Keratinocyte (primary cell): ENCODE measurements around the gene NLGN1. TPM values are rescaled to one million over a fixed set of nuclear protein-coding genes. Genes with fewer than 3 reads are reported as not detected.

Experiments
- DNase-seq: peaks from one replicate; pipeline ENCODE4 v3.0.0-alpha.2; 2011; ENCODE audit warnings: low read depth, missing footprints, low spot score
- FAIRE-seq: peaks from 2 replicates; lab custom pipeline; 2011; peaks lifted over from hg19 to GRCh38; lab: Jason Lieb, UNC
- H2AFZ ChIP-seq: 2 replicates; pipeline ENCODE4 v1.6.0; 2012; ENCODE audit warnings: low read length, control low read depth, inconsistent platforms; ENCODE audit not compliant: control insufficient read depth
- H3K27ac ChIP-seq: 2 replicates; pipeline ENCODE4 v1.5.1; 2011; ENCODE audit warnings: low read length; ENCODE audit not compliant: control insufficient read depth, insufficient read depth
- H3K27me3 ChIP-seq: 3 replicates; pipeline ENCODE4 v1.6.0; 2011; ENCODE audit warnings: low read length; ENCODE audit not compliant: control insufficient read depth, insufficient read depth; ENCODE audit errors: extremely low read depth
- H3K36me3 ChIP-seq, 2 experiments: 2 replicates in 1 of 2; 3 replicates in 1 of 2; pipeline ENCODE4 v1.5.1; 2011; ENCODE audit warnings: low read length in 2 of 2, mild to moderate bottlenecking in 1 of 2; ENCODE audit not compliant: control insufficient read depth in 2 of 2, insufficient read depth in 2 of 2; ENCODE audit errors: extremely low read depth in 1 of 2
- H3K4me1 ChIP-seq: 3 replicates; pipeline ENCODE4 v1.5.1; 2011; ENCODE audit warnings: low read length; ENCODE audit not compliant: control insufficient read depth, insufficient read depth; ENCODE audit errors: extremely low read depth
- H3K4me2 ChIP-seq: 3 replicates; pipeline ENCODE4 v1.6.0; 2011; ENCODE audit warnings: low read depth, low read length; ENCODE audit not compliant: control insufficient read depth, insufficient read depth; ENCODE audit errors: extremely low read depth
- H3K4me3 ChIP-seq, 3 experiments: fragments of 200-600 bp in 1 of 3; sonication (generic) in 1 of 3; 2 replicates in 2 of 3; 3 replicates in 1 of 3; pipeline ENCODE4 v1.5.1; 2011 to 2016; ENCODE audit warnings: low read length in 3 of 3, mild to moderate bottlenecking in 3 of 3, control low read depth in 2 of 3, inconsistent platforms in 1 of 3, low read depth in 1 of 3, mixed read lengths in 1 of 3, mixed run types in 1 of 3, moderate library complexity in 1 of 3; ENCODE audit not compliant: control insufficient read depth in 2 of 3, insufficient read depth in 2 of 3; ENCODE audit errors: extremely low read depth in 1 of 3
- H3K79me2 ChIP-seq: 2 replicates; pipeline ENCODE4 v1.6.0; 2012; ENCODE audit warnings: low read length; ENCODE audit not compliant: control insufficient read depth, insufficient read depth
- H3K9ac ChIP-seq: 3 replicates; pipeline ENCODE4 v1.6.0; 2011; ENCODE audit warnings: low read length; ENCODE audit not compliant: control insufficient read depth, insufficient read depth; ENCODE audit errors: extremely low read depth
- H3K9me1 ChIP-seq: 3 replicates; pipeline ENCODE4 v1.6.0; 2011; ENCODE audit warnings: low read length; ENCODE audit not compliant: control insufficient read depth, insufficient read depth; ENCODE audit errors: extremely low read depth
- H3K9me3 ChIP-seq: 2 replicates; pipeline ENCODE4 v1.5.1; 2012; ENCODE audit warnings: low read depth, low read length; ENCODE audit not compliant: control insufficient read depth
- H4K20me1 ChIP-seq: 3 replicates; pipeline ENCODE4 v1.6.0; 2011; ENCODE audit warnings: low read length; ENCODE audit not compliant: control insufficient read depth, insufficient read depth; ENCODE audit errors: extremely low read depth
- EZH2 ChIP-seq: IDR thresholded peaks from one replicate; pipeline ENCODE4 v1.6.1; 2012; ENCODE audit warnings: inconsistent platforms, mild to moderate bottlenecking, low read length, moderate library complexity
- dilution Hi-C: fragments of 300-500 bp; cut with MboI; formaldehyde crosslinking; loops from one replicate; pipeline ENCODE4 v1.7.0; 2020; ENCODE audit warnings: low sequenced_read_pairs; ENCODE audit not compliant: extremely low pct_ligation_motif_present
- polyA plus RNA-seq, 5 experiments: library from polyadenylated mRNA; depleted of rRNA in 3 of 5; stranded (reverse) in 3 of 5; stranded (forward) in 1 of 5; unstranded in 1 of 5; fragments of >200 nt; gene quantifications; 1 replicate in 1 of 5; 2 replicates in 3 of 5; 3 replicates in 1 of 5; pipeline versions ENCODE4 v1.2.1 to v1.2.3, GENCODE V29; 2011 to 2012; ENCODE audit warnings: missing spikeins in 2 of 5, low read depth in 1 of 5, low replicate concordance in 1 of 5
- TF ChIP-seq, protein P1 (sequence below), 3 experiments: IDR thresholded peaks in 1 of 3; conservative IDR thresholded peaks in 1 of 3; optimal IDR thresholded peaks in 1 of 3; 2 replicates in 2 of 3; 3 replicates in 1 of 3; pipeline versions ENCODE3 to v1.5.1; 2011; ENCODE audit warnings: low read length in 3 of 3, mild to moderate bottlenecking in 3 of 3, moderate library complexity in 2 of 3, control low read depth in 1 of 3, inconsistent platforms in 1 of 3; ENCODE audit not compliant: insufficient read depth in 2 of 3; ENCODE audit errors: extremely low read depth in 1 of 3

The NLGN1 gene
- polyA plus RNA-seq, 1 donor (not counting 4 experiments of a cell fraction or from before 2014, with no cell fraction given): not detected

DNA sequence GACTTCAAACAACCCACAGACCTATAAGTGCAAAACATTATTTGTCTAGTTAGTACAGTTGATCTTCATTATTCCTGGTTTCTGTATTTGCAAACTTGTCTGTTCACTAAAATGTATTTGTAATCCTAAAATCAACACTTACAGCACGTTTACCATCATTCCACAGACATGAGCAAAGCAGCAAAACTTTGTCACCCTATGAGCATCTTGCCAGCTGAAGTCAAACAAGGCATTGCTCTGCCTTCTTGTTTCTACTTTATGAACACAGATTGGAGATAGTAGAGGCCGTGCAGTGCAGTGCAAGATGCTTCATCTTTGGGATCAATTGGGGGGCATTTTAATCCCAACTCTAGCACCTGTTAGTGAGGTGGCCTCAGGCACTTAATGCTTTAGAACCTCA is 202.1 kb downstream of the NLGN1 start:
- FAIRE-seq (no peak), DNase-seq (no peak)
- H3K79me2 ChIP-seq: no peaks in the 10 kb centered on the region
- no peaks in the 10 kb centered on the region for H3K9me1 ChIP-seq
- no peaks in the 10 kb centered on the region for H4K20me1 ChIP-seq
- no peak overlapping the region for H3K27ac ChIP-seq
- H3K9ac ChIP-seq: no peak overlapping the region
- no peak overlapping the region for H2AFZ ChIP-seq
- H3K9me3 ChIP-seq: no peaks in the 10 kb centered on the region
- dilution Hi-C loops: no loop called here
- H3K4me2 ChIP-seq: no peak overlapping the region
- H3K36me3 ChIP-seq: no peaks in the 10 kb centered on the region
- H3K27me3 ChIP-seq: no peaks in the 10 kb centered on the region
- H3K4me3 ChIP-seq: no peak overlapping the region
- no peaks in the 10 kb centered on the region for H3K4me1 ChIP-seq
- no peak for TF ChIP-seq EZH2
- TF ChIP-seq, protein P1, sequence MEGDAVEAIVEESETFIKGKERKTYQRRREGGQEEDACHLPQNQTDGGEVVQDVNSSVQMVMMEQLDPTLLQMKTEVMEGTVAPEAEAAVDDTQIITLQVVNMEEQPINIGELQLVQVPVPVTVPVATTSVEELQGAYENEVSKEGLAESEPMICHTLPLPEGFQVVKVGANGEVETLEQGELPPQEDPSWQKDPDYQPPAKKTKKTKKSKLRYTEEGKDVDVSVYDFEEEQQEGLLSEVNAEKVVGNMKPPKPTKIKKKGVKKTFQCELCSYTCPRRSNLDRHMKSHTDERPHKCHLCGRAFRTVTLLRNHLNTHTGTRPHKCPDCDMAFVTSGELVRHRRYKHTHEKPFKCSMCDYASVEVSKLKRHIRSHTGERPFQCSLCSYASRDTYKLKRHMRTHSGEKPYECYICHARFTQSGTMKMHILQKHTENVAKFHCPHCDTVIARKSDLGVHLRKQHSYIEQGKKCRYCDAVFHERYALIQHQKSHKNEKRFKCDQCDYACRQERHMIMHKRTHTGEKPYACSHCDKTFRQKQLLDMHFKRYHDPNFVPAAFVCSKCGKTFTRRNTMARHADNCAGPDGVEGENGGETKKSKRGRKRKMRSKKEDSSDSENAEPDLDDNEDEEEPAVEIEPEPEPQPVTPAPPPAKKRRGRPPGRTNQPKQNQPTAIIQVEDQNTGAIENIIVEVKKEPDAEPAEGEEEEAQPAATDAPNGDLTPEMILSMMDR (optimal IDR thresholded peaks at IDR 0.05 in 1 of 3, IDR thresholded peaks at IDR 0.05 in 1 of 3, conservative IDR thresholded peaks at IDR 0.05 in 1 of 3; ENCODE audit: extremely low read depth in 1 of 3, insufficient read depth in 2 of 3, low read length in 3 of 3): no peak

DNA sequence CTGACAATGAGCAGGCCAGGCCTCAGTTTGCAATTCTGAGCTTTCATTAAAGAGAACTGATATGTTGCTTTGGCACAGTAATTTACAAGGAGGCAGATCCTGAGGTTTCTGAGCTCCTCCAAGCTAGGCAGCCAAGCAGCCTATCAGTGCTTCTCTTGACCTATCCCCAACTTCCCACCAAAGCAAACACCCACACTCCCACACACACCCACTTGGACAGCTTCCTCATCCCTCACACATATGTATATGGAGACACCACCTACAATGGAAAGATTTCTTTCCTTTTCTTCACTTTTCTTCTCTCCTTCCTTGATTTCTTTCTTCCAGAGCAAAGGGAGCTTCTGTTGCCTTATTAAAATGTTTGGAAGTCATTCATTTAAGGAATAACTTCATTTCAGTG is 217.0 kb downstream of the NLGN1 start:
- TF ChIP-seq EZH2: no peak
- TF ChIP-seq, protein P1 (optimal IDR thresholded peaks at IDR 0.05 in 1 of 3, IDR thresholded peaks at IDR 0.05 in 1 of 3, conservative IDR thresholded peaks at IDR 0.05 in 1 of 3; ENCODE audit: extremely low read depth in 1 of 3, insufficient read depth in 2 of 3, low read length in 3 of 3): no peak
- FAIRE-seq (no peak), DNase-seq (no peak)
- Histone ChIP-seq H4K20me1 (no peaks in the 10 kb centered on the region), H3K9ac (no peak overlapping the region), H2AFZ (no peak overlapping the region), H3K4me2 (no peak overlapping the region), H3K4me3 (no peak overlapping the region), H3K27me3 (no peaks in the 10 kb centered on the region), H3K9me3 (no peaks in the 10 kb centered on the region), H3K27ac (no peak overlapping the region), H3K79me2 (no peaks in the 10 kb centered on the region), H3K36me3 (no peaks in the 10 kb centered on the region), H3K9me1 (no peaks in the 10 kb centered on the region), H3K4me1 (no peaks in the 10 kb centered on the region)
- dilution Hi-C loops: no loop called here
